GM23248 (cell line): ENCODE data around the gene SVEP1. TPM values are rescaled to one million over a fixed set of nuclear protein-coding genes. Genes with fewer than 3 reads are reported as not detected.

Experiments
- DNase-seq: peaks from one replicate; pipeline ENCODE4 v3.0.0-alpha.2; 2015
- H2AFZ ChIP-seq: fragments of 200-600 bp; sonication (generic); 2 replicates; pipeline ENCODE4 v1.6.1; 2016; ENCODE audit warnings: antibody characterized with exemption
- H3F3A ChIP-seq: fragments of 200-600 bp; sonication (generic); 2 replicates; pipeline ENCODE4 v1.6.1; 2016; ENCODE audit warnings: mild to moderate bottlenecking, antibody characterized with exemption, mixed run types; ENCODE audit not compliant: insufficient read depth
- H3K27ac ChIP-seq: fragments of 200-600 bp; sonication (generic); 2 replicates; pipeline ENCODE4 v1.5.1; 2016; ENCODE audit warnings: mild to moderate bottlenecking
- H3K27me3 ChIP-seq: fragments of 200-600 bp; sonication (generic); replicated peaks from 2 replicates; pipeline ENCODE4 v1.6.1; 2016; ENCODE audit warnings: mild to moderate bottlenecking; ENCODE audit not compliant: insufficient read depth
- H3K36me3 ChIP-seq: fragments of 200-600 bp; sonication (generic); 2 replicates; pipeline ENCODE4 v1.6.1; 2016; ENCODE audit warnings: low read depth, mild to moderate bottlenecking
- H3K4me1 ChIP-seq: fragments of 200-600 bp; sonication (generic); 2 replicates; pipeline ENCODE4 v1.6.1; 2016; ENCODE audit warnings: mild to moderate bottlenecking; ENCODE audit not compliant: insufficient read depth
- H3K4me2 ChIP-seq: fragments of 200-600 bp; sonication (generic); one replicate; pipeline ENCODE4 v1.6.1; 2016; ENCODE audit warnings: mild to moderate bottlenecking; ENCODE audit not compliant: unreplicated experiment
- H3K4me3 ChIP-seq: fragments of 200-600 bp; sonication (generic); 2 replicates; pipeline ENCODE4 v1.5.1; 2016; ENCODE audit warnings: mild to moderate bottlenecking
- H3K79me2 ChIP-seq: fragments of 200-600 bp; sonication (generic); 2 replicates; pipeline ENCODE4 v1.6.1; 2016; ENCODE audit warnings: mild to moderate bottlenecking; ENCODE audit not compliant: insufficient read depth
- H3K9ac ChIP-seq: fragments of 200-600 bp; sonication (generic); 2 replicates; pipeline ENCODE4 v1.6.1; 2016; ENCODE audit warnings: mild to moderate bottlenecking
- H3K9me2 ChIP-seq: fragments of 200-600 bp; sonication (generic); 2 replicates; pipeline ENCODE4 v1.6.1; 2016; ENCODE audit warnings: mixed run types, mild to moderate bottlenecking, moderate library complexity; ENCODE audit not compliant: insufficient read depth
- H3K9me3 ChIP-seq: fragments of 200-600 bp; sonication (generic); one replicate; pipeline ENCODE4 v1.6.1; 2017; ENCODE audit warnings: low read depth
- H4K20me1 ChIP-seq: fragments of 200-600 bp; sonication (generic); 2 replicates; pipeline ENCODE4 v1.6.0; 2016; ENCODE audit not compliant: insufficient read depth
- EZH2 ChIP-seq: fragments of 200-600 bp; sonication (generic); IDR thresholded peaks from 2 replicates; pipeline ENCODE4 v1.6.1; 2018; ENCODE audit warnings: antibody characterized with exemption, mild to moderate bottlenecking; ENCODE audit not compliant: insufficient read depth, poor library complexity, severe bottlenecking
- EZH2phosphoT487 ChIP-seq: fragments of 200-600 bp; sonication (generic); IDR thresholded peaks from 2 replicates; pipeline ENCODE4 v1.6.1; 2018; ENCODE audit warnings: antibody characterized with exemption, moderate library complexity, mild to moderate bottlenecking, low read depth; ENCODE audit not compliant: insufficient read depth
- WGBS, 2 experiments: methylation state at CpG; one replicate each; pipeline ENCODE4 v1.1.6; 2015 to 2017; ENCODE audit warnings: low lambda C conversion rate in 2 of 2, low coverage in 1 of 2; ENCODE audit errors: missing lambda C conversion rate in 2 of 2; 5-methylcytosine and 5-hydroxymethylcytosine counted together
- in situ Hi-C: fragments of 300-500 bp; cut with MboI; formaldehyde crosslinking; loops from 2 replicates; pipeline ENCODE4 v1.15.0; 2020
- polyA plus RNA-seq: library from polyadenylated mRNA; unstranded; fragments of >200 nt; fragmentation: Nextera tagmentation; extraction: Ambion mirVana; gene quantifications from 2 replicates; pipeline ENCODE4 v1.2.1, GENCODE V29; 2016
- total RNA-seq: library from RNA; depleted of rRNA; stranded (reverse); fragments of >200 nt; shearing (Covaris generic); gene quantifications from 2 replicates; pipeline ENCODE4 v1.2.3, GENCODE V29; 2014

Gene SVEP1
- total and polyA plus RNA-seq, 2 experiments from 2014 or later = 13.6 to 47.3 TPM

DNA sequence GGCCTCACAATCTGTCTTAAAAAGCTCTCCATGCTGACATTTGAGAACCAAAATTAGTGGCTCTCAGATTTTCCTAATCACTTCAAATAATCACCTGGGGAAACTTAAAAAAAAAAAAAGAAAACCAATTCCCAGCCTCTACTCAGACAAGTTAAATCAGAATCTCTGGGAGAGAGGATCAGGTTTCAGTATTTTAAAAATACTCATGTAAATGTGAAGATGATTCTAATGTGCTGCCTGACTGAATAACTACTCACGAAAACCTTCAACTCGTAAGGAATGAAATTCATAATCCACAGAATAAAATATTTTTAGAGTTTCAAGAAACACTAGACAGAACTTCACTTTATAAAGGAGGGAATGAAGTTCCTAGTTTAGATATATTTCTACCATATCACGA lies 114.4 kb downstream of the SVEP1 start:
- Histone ChIP-seq H3K4me1 (no peaks in the 10 kb centered on the region), H3K27ac (no peak overlapping the region), H3K36me3 (peaks cover 60% of the 10 kb centered on the region; the same call in 1 of the 2 replicates), H3F3A (no peaks in the 10 kb centered on the region; the same call in 1 of the 2 replicates), H3K27me3 (no peaks in the 10 kb centered on the region), H3K4me2 (no peak overlapping the region), H2AFZ (no peak overlapping the region), H3K4me3 (no peak overlapping the region), H3K9me3 (no peaks in the 10 kb centered on the region), H4K20me1 (no peaks in the 10 kb centered on the region), H3K9me2 (no peaks in the 10 kb centered on the region), H3K79me2 (no peaks in the 10 kb centered on the region), H3K9ac (no peak overlapping the region)
- no peak for TF ChIP-seq EZH2
- no peak for TF ChIP-seq EZH2phosphoT487
- 75 to 79% methylated on average over 3 of the region's 3 CpGs for WGBS, 2 experiments
- DNase-seq = no peak
- in situ Hi-C loops = no loop called here

DNA sequence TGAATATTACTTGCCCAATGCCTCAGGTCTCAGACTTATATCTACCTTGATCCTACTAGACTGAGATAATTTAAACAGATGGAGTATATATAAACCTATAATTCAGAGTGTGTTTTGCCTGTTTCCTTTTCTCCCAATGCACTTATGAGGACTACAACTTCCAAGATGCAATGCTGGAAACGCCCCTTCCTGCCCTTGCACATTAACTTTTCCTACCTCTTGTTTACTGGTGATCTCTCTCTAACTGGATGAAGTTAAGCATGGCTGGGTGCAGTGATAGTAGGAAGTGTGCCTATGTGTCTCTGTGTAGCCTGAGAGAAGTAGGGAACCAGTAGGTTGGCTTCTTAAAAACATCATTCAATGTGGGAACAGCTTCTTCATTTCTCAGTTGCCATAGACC lies 115.2 kb downstream of the SVEP1 start:
- 100% methylated on average over 1 of the region's 1 CpG for WGBS, 2 experiments
- no peak overlapping the region for H3K4me3 ChIP-seq
- DNase-seq = no peak
- no peak overlapping the region for H3K9ac ChIP-seq
- no peak overlapping the region for H2AFZ ChIP-seq
- no peaks in the 10 kb centered on the region for H4K20me1 ChIP-seq
- H3K79me2 ChIP-seq = no peaks in the 10 kb centered on the region
- H3K9me3 ChIP-seq = no peaks in the 10 kb centered on the region
- H3F3A ChIP-seq = no peaks in the 10 kb centered on the region; the same call in 1 of the 2 replicates
- H3K4me1 ChIP-seq = no peaks in the 10 kb centered on the region
- no peaks in the 10 kb centered on the region for H3K9me2 ChIP-seq
- no peak overlapping the region for H3K27ac ChIP-seq
- no peak overlapping the region for H3K4me2 ChIP-seq
- no peak for TF ChIP-seq EZH2phosphoT487
- TF ChIP-seq EZH2 = no peak
- in situ Hi-C loops = no loop called here
- H3K27me3 ChIP-seq = no peaks in the 10 kb centered on the region
- H3K36me3 ChIP-seq = peaks cover 53% of the 10 kb centered on the region; the same call in 1 of the 2 replicates

DNA sequence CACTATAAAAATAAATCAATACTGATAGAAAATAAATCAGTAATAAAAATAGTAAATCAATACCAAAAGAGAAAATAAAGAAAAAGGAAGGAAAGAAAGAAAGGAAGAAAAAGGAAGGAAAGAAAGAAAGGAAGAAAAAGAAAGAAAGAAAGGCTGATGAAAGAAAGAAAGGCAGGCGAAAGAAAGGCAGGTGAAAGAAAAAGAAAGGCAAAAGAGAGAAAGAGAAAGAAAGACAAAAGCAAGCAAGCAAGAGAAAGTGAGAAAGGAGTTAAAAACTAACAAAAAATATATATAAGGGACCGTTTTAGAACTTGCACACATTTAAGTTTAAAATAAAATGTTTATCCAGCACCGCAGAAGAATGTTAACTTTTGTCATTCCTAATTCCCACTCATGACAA lies 116.0 kb downstream of the SVEP1 start:
- Histone ChIP-seq H3K4me2 (no peak overlapping the region), H3K9me2 (no peaks in the 10 kb centered on the region), H3K27me3 (no peaks in the 10 kb centered on the region), H3K9me3 (no peaks in the 10 kb centered on the region), H3K9ac (no peak overlapping the region), H3K4me1 (no peaks in the 10 kb centered on the region), H4K20me1 (no peaks in the 10 kb centered on the region), H3K4me3 (no peak overlapping the region), H2AFZ (no peak overlapping the region), H3K79me2 (no peaks in the 10 kb centered on the region), H3F3A (no peaks in the 10 kb centered on the region; the same call in 1 of the 2 replicates), H3K36me3 (peaks cover 52% of the 10 kb centered on the region; the same call in 1 of the 2 replicates), H3K27ac (no peak overlapping the region)
- in situ Hi-C loops = no loop called here
- TF ChIP-seq EZH2 (no peak), EZH2phosphoT487 (no peak)
- 75 to 79% methylated on average over 3 of the region's 3 CpGs for WGBS, 2 experiments
- no peak for DNase-seq

DNA sequence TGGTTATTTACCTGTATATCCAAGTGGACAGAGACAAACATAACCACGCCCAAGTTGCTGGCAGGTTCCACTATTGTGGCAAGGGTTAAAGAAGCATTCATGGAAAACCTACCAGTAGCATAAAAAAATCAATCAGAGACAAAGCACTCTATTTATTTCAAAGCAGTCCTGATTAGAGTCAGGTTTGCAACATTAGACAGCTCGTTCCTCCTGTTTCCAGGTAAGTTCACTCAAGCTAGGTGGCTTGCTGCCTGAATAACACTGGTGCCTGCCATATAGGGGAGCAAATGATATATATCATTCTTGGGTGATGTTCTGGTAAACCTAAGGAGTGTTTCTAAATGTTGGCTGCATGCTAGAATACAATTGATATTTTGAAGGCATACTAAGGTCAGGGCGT lies 122.3 kb downstream of the SVEP1 start:
- no peak overlapping the region for H2AFZ ChIP-seq
- TF ChIP-seq EZH2phosphoT487 = no peak
- no peak for TF ChIP-seq EZH2
- no peak for DNase-seq
- H3K9ac ChIP-seq = no peak overlapping the region
- no peaks in the 10 kb centered on the region for H3K9me2 ChIP-seq
- no peak overlapping the region for H3K4me3 ChIP-seq
- H3K36me3 ChIP-seq = peaks cover 53% of the 10 kb centered on the region
- no peaks in the 10 kb centered on the region for H4K20me1 ChIP-seq
- no peak overlapping the region for H3K4me2 ChIP-seq
- H3F3A ChIP-seq = no peaks in the 10 kb centered on the region
- H3K27ac ChIP-seq = no peak overlapping the region
- in situ Hi-C loops = no loop called here
- H3K27me3 ChIP-seq = no peaks in the 10 kb centered on the region
- H3K79me2 ChIP-seq = no peaks in the 10 kb centered on the region
- H3K4me1 ChIP-seq = no peaks in the 10 kb centered on the region
- H3K9me3 ChIP-seq = no peaks in the 10 kb centered on the region
- WGBS, 2 experiments = 92 to 94% methylated on average over 3 of the region's 3 CpGs

DNA sequence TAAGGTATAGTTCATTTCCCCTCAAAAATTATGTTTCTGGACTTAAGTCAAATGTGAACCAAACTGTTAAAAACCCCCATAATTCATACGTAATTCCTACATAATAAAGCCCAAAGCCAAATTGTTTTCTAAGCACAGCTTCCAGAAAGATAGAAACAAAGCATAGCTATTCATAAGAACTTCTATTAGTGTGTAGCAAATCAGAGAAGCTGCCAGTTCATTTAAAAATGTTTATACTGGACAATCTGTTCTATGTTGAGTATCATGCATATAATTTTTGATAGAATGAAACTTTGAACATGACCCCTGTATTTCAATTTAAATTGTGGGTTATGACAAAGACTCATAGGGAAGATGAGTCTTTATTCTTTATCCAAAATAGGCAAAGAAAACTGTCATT lies 122.9 kb downstream of the SVEP1 start:
- in situ Hi-C loops = no loop called here
- Histone ChIP-seq H3K79me2 (no peaks in the 10 kb centered on the region), H3F3A (no peaks in the 10 kb centered on the region), H2AFZ (no peak overlapping the region), H4K20me1 (no peaks in the 10 kb centered on the region), H3K9me3 (no peaks in the 10 kb centered on the region), H3K27ac (no peak overlapping the region), H3K4me1 (no peaks in the 10 kb centered on the region), H3K4me3 (no peak overlapping the region), H3K36me3 (peaks cover 50% of the 10 kb centered on the region), H3K27me3 (no peaks in the 10 kb centered on the region), H3K9ac (no peak overlapping the region), H3K9me2 (no peaks in the 10 kb centered on the region), H3K4me2 (no peak overlapping the region)
- WGBS, 2 experiments = 0 to 2% methylated on average over 1 of the region's 1 CpG
- TF ChIP-seq EZH2phosphoT487 (no peak), EZH2 (no peak)
- DNase-seq = no peak
